Natural killer cell treated with Interleukin-12 subunit alpha and Interleukin-12 subunit beta and Interleukin-15 and Interleukin-18, amount 100 ng/mL, for 72 hours (primary cell): ENCODE results near the gene FAM3D. TPM values are rescaled to one million over a fixed set of nuclear protein-coding genes. Genes with fewer than 3 reads are reported as not detected.

Experiments
- total RNA-seq, 2 donors: library from RNA; stranded (reverse); gene quantifications; one replicate each; pipeline ENCODE4 v1.2.3, GENCODE V29; 2022

The FAM3D gene
- total RNA-seq, 2 donors from 2014 or later: not detected

Other genes starting within 250 kb of the FAM3D start
- gene PDHB, start 232.9 kb downstream of the FAM3D start, total RNA-seq: 10 to 100 TPM; 30.6 to 41.7 TPM
- 1 to 10 TPM; 4.0 to 5.3 TPM for gene KCTD6, start 174.7 kb downstream of the FAM3D start, total RNA-seq
- gene ACOX2, start 129.6 kb downstream of the FAM3D start, total RNA-seq: not detected
- not detected for gene FAM107A, start 89.4 kb downstream of the FAM3D start, total RNA-seq